HG03520 (cell line): ENCODE measurements around the gene RTL1.

Source experiments
- ATAC-seq: cut with Tn5 transposase; IDR thresholded peaks from one replicate; pipeline ENCODE4 v1.9.1; 2021; ENCODE audit warnings: mild to moderate bottlenecking, moderate library complexity; ENCODE audit not compliant: unreplicated experiment

RTL1 gene

DNA sequence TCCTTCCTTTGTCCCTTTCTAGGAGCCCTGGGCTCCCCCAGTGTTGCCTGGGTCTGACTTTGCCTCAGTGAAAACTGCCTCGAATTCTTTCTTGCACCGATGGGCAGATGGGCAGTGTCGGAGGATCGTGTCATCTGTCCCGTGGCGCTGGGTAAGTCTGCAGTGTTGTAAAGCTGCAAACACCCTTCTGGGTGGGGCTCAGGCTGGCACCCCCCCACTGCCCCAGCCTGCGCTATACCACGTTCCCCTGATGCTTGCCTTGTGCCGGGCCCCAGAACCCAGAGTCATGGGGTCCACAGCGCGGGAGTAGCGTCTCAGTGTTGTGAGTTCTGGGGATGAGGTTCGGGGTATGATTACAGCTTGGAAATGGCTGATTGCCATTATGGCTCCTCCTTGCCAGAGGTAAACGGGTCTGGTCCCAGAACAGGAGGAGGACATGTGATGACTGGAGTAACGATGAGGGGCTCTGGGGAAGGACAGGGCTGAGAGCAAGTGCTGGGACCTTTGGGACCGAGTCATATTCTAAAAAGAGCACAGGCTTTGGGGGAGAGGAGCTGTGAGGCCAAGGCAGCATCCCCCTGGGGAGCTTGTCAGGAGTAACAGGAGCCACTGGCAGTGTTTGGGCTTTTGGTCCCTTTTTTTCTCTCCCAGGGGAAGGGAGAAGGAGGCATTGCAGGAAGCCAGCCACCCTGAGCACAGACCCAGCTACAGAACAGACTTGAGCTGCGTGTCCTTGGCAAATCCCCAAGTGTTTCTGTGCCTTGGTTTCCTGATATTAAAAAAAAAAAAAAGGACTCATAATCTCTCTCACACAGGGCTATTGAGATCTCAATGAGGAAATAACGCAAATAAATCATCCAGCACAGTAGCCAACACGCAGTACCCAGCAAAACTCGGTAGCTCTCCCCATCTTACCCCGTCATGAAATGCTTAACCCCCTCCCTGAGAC, 4.3 kb downstream of the RTL1 start:
- no peak for ATAC-seq

DNA sequence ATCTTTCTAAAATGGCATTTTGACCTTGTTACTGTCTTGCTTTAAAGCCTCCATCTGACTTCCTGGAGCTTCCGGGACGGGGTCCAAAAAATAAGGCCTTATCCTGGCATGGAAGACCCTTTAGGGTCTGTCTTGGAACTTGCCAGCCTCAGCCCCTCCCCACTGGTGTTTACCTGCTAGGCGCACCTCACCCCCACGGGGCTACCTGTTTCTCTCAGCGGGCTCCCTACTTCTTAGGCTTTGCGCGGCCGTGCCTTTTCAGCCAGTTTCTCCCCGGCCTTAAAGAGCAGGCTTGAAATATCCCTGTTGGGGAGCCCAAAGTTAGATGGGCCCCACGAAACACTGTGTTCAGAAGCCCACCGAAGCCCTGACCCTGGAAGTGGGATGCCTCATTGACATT, 5.1 kb downstream of the RTL1 start:
- ATAC-seq: no peak

DNA sequence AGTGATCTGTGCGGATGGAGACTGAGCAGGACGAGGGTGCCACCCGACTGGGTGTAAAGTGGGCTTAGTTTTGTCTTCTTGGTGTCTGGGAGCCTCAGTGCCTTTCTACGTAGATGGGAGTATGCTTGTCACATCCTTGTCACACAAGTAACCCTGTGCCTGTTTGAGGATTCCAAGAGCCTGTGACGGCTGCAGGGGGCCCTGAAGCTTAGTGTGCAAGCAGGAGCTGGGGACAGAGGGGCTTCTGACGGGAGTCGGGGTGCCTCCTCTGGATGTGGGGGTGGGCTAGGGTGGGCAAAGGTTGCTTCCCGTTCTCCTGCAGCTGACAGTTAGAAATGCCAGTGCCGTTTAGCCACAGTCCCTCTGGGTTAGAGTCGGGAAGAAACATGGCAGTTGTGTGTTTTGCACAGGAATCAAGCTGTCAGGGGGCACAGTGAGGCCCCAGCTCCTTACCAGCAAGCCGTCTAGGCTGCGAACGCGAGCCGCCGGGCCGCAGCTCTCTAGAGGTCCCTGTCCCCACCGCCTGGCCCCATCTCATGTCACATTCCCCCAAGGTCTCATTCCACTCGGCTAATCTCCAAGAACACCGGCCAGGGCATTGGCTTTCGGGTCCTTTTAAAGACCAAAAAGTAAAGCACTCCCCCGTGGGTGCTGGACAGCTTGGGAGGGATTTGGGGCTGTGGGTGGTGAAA, 7.0 kb downstream of the RTL1 start:
- ATAC-seq: no peak

DNA sequence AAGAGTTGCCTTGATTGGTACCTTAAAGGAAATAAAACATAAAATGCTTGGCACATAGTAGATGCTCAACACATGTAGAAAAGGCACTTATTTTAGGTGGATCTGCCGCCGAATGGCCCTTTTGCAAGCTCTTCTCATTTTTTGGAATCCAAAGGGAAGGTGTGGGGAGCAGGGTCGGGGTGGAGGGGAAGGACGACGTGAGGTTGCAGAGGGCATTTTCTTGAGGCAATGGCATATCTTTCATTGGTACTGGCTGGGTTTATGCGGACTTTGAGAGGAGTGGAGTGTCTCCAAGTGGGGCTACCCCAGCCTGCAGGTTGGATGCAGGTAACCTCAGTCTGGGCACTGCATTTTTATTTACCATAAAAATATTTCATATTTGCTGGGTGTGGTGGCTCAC, 8.1 kb downstream of the RTL1 start:
- no peak for ATAC-seq

DNA sequence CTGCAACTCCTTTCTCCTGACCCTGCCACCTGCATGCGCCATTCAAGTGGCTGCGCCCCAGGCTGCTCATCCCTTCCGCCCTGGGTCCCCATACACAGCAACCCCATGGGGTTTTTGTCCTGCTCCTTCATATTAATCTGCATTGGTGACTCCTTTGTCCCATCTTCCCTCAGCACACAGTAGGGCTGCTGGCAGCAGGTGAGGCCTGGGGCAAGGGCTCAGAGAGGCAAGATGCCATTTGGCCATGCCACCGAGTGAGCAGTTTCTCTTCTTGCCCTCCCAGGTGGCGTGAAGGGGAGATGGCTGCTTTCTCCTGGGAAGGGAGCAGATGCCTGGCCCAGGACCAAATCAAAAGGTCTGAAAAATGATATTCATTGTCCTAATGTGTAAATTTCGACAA, 9.1 kb downstream of the RTL1 start:
- ATAC-seq: no peak

DNA sequence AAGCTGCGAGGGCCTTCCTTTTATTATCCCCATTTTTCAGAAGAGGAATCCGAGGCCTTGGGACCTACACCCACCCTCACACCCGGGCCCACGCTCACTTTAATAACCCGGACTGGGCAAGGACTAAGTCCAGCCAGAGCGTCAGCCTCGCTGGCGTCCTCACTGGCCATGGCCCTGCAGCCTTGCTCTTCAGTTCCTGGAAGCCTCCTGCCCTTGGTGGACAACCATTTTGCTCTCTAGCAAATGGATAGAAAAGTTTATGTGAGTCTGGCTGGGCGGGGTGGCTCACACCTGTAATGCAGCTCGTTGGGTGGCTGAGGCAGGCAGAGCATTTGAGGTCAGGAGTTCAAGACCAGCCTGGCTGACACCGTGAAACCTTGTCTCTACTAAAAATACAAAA, 9.8 kb downstream of the RTL1 start:
- no peak for ATAC-seq

DNA sequence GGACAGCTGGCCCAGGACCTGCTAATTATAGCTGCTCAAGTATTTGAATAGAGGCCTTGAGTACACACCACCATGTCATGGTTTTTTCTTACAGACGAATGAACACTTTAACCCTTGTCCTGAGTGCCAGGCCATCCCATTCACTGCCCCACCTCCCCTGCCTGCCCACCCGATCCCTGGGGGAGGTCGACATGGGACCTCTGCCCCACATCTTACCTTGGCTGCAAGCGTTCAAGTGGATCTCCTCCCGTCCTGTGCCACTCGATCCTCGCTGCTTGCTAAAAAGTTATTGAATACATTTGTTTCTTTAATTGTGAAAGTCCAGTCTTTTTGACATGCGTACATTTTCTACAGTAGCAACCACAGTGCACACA, 10.3 kb downstream of the RTL1 start:
- no peak for ATAC-seq

DNA sequence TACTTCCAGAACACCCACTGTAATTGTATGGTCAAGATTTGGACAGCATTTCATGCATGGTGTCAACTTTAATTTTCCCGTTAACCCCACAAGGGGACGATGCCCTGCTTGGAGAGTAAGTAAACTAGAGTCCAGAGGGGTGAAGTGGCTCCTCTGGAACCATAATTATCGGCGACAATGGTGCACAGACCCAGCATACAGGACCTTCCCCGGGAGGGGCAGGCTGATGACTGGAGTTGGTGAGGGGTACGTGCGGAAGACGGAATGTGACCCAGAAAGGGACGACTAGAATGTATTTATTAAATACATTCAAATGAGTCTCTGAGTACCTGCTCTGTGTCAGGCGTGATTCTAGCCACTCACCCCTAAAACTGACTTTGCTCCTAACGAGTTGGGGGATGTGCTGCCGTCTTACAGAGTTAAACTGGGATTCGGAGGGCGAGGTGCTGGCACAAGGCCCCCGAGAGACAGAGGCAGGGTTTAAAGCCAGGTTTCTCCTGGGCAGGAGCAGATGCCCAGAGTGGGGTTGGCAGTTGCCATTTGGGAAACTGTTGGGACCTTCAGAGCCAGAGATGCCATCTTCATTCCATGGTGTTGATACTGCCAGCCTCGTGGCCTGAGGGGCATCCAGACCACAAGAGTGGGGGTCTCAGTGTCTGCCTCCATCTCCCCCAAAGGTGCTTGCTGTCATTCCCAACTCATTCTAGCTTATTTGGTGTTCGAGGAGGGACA, 10.9 kb downstream of the RTL1 start:
- no peak for ATAC-seq

DNA sequence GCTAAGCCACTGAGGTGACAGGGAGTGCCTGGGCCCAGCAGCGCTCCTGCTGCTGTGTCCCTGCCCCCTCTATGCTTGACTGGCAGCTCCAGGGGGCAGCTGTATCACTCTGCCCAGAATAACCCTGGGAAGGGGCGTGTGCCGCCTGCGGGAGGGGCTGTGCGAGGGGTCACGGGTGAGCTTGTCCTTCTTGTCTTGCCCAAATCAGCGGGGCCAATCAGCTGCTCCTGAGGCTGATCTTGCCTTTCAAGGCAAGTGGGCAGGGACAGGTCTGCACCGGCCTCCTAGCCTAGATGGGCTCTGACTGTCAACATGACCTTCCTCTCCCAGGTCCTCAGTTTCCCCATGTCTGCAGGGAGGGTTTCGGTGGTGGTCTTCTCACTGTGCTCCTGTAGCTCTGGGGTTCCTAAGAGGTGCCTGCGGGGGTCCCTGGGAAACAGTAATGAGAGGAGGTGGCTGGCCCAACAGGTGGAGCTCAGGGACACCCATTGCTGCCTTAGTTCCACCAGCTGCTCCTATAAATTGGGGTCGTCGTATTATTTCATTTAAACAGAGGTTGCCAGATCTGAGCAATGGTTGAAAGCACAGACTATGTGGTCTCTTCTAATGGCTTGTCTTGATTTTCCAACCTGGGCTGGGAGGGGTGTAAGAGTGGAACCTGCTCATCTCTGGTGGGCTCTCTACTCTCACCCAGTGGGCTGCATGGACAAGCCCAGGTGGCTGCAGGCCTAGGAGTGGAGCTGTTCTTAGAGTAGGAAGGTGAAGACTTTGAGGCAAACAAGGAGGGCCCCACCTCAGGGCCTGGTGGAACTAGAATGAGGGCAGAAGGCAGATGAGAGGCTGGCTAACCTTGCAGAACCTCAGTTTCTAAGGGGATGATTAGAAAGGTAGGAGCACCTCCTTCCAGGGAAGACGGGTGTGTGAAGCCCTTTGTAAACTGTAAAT, 11.7 kb downstream of the RTL1 start:
- ATAC-seq: no peak

DNA sequence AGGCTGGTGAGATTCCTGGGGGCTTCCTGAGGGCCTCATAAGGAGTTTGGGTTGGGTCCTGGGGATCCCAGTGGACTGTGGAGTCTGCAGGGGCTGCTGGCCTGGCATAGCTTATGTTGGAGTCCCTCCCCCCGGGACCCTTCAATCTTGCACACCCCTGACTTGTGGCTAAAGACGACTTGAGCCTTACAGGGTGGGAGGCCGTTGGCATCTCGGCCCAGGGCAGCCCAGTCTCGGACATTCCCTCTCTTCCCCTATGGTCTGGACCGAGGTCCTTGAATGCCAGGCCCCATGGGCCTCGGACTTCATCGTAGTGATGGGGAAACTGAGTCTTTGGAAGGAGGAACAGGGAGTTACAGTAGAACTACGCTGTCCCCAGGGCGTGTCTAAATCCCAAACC, 12.5 kb downstream of the RTL1 start:
- ATAC-seq: no peak

DNA sequence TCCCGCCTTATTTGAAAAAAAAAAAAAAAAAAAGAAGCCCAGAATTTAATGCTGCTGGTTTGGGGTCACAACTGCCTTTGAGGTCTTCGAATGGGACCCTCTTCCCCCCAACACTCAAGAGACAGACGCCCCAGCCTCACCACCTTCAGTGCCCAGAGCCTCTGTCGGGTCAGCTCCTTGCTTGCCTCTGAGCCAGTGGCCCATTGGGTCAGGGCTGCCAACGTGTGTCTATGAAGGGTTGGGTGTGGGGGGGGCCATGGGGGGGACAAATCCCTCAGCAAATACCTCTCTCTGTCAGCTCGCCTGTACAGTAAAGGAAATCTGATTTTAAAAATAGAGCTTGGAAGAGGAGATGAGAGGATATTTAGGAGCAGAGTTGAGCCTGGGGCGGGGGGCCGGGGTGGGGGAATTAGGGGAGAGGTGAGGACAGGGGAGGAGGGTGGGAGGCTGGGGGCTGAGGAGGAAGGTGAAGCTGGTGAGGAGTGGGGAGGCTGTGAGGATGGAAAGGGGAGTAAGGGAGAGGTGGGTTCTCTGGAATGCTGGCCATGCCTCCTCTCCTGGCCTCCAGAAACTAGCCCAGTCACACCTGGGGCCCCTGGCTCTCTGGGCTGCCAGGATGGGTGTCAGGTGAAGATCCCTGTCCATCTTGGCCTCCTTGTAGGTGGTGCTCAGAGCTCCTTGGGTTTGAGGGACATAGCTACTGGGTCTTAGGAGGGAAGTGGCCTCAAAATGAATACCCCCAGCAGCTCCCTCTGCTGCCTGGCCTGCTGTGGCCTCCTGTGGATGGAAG, 13.3 kb downstream of the RTL1 start:
- ATAC-seq: no peak

DNA sequence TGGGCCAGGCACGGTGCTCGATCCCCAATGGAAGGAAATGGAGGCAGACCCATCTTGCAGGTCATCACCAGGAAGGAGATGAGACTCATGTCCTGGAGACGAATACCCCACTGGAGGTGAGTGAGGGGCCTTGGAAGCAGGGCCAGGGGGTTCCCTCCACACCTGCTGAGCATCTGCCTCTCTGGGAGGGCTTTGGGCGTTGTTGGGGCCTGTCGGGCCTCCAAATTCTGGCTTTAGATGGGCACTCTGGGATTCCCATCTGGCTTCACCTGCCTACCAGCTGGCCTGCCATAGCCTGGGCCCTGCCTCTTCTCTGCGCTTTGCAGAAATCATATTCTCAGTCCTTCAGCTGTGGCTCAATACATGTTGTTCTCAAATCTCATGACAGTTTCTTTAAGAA, 13.9 kb downstream of the RTL1 start:
- no peak for ATAC-seq

DNA sequence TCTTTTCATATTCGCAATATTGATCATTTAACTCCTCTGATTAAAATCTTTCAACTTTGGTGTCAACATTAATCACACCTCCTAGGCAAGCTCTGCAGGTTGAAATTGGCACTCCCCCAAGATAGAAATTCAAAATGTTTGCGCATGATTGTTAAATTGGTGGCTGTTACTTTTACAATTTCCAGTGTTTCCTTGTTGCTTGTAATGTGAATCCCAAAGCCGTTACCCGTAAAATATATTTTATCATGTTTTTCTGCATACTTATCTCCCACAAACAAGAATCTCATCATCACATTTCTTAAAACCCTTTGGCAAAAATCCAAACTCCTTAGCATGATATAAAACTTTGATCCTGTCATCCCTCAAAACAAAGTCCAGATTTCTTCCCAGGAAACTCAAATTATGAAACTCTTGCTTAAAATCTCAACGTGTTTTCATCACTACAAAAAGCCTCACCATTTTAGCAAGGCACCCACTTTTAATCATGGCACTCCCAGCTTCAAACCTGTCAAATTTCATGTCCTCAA, 14.7 kb downstream of the RTL1 start:
- ATAC-seq: no peak

DNA sequence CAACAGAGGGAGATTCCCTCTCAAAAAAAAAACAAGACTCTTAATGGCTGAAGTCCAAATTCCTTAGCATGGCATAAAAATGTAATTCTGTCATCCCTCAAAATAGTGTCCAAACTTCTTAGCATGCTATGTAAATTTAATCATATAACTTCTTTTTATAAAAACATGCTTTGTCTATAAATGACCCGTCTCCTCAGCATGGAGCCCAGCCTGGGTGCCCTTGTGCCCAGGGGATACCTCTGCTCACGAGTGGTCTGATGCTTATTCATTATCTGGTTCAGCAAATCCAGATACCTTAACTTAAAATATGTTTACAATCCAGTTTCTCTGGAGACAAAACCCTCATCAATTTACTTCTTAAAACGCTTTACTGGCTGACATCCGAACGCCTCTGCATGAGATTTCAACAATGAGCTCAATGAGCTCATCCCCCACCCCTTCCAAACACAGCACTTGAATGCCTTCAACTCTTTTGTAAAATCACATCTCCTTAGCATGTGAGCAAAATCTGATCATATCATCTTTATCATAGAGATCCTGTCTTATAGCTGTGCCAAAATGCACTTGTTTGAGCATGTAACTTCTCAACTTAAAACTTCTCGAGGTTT, 15.7 kb downstream of the RTL1 start:
- no peak for ATAC-seq

DNA sequence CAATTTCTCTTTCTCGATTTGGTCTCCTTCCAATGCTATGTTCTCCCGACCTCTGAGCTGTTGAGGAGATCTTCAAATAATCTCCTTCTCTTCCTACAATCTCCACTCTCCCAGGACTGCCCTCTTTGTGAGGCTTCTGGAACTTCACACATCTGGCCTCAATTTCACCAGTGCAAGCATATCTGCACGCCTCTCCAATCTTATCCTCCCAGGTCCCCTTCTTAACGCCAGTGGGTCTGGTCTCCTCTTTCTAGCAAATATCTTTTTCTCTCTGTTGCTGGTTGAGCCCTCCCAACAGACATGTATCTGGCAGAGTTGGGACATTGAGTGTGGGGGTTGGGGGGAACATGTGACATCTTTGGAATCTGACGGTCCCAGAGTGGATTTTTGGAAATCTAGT, 17.9 kb downstream of the RTL1 start:
- ATAC-seq: no peak

DNA sequence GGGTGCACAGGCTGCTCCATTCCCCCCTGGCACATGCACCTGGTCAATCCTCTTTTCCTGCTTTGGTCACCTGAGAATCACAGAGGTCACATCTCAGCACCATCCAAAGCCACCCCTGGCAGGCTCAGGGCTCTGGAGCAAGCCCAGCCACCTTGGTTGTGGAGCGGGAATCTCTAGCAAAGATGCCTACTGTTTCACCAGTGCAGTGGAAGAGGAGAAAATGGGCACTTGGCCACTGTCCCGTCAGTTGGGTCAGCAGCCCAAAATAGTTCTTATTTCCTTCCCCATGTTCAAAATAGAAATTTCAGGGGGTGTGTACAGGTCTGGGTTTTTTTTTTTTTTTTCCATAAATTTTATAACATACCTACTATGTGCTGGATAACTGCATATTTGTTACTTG, 18.3 kb downstream of the RTL1 start:
- ATAC-seq: no peak

DNA sequence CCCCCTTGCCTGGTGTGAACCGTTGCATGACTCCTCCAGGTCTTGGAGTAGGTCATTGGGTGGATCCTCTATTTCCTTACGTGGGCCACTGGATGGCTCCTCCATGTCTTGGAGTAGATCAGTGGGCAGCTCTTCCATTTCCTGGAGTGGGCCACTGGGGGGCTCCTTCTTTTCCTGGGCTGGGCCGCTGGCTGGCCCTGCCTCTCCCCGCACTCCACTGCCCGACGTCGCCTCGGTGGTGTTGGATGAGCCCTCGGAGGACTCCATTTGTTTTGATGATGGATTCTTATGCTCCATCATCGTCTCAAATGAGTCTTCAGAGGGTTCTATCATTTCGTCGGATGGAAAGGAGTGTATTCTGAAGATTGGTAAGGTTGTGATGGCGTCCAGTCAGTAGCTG, 19.1 kb downstream of the RTL1 start:
- ATAC-seq: no peak

DNA sequence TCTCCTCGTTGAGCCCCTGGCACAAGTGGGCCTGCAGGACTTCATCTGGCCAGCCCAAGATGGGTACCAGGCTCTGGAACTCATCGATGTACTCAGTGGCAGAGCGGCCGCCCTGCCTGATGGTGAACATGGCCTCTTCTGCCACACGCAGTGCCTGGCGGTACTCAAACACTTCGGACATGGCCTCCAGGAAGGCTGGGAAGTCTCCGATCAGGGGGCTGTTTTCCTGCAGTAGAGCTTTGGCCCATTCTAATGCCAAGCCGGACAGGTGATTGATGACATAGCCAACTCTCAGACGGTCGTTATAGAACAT, 19.8 kb downstream of the RTL1 start:
- ATAC-seq: no peak

DNA sequence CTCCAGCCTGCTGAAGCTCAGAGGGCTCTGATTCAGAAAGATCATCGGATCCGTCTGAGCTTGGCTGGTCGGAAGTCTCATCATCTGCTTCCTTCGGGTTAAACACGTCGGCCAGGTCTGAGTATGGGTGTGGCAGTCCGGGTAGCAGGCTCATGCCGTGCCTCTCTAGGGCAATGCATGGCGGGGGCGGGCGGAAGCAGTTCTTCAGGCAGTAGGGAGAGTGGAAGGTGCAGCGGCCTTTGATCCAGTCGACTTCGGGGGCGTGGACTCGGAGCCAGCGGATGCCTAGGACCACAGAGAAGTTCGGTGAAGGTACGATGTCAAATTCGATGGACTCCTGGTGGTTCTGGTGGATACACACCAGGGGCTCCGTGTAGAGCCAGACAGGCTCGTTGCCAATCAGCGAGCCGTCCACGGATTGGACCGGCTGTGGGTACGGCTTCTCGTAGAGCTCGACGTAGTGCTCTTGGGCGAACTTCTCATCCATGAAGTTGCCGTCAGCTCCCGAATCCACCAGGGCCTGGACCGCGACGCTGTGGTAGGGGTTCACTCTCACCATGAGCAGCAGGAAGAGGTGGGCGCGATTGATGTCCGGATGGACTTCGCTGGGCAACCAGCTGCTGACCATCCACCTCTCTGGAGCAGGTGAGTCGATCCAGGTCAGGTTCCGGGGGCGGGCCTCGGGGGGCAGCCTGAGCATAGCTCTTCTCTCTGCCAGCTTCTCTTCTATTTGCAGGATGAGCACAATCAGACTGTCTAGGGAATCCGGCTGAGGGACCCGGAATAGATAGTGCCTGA, 20.3 kb downstream of the RTL1 start:
- no peak for ATAC-seq
